AG04449 (cell line): ENCODE data around the gene EPB41L3.
"Not testable (repeated sequence)": the region's sequence is repeated elsewhere in the genome, so short reads cannot be mapped to it uniquely, and the experiment has no call there.

Experiments
- CTCF ChIA-PET: fragments of 350-600 bp; formaldehyde crosslinking; extraction: SDS; loops from one replicate; lab custom pipeline; 2021; ENCODE audit warnings: antibody characterized with exemption; lab: Yijun Ruan, JAX
- POLR2A ChIA-PET: fragments of 400-600, 350-600 bp; formaldehyde crosslinking; extraction: SDS; loops from one replicate; lab custom pipeline; 2020; ENCODE audit warnings: antibody characterized with exemption, inconsistent platforms; lab: Yijun Ruan, JAX
- DNase-seq: peaks from one replicate; pipeline ENCODE4 v3.0.0-alpha.2; 2010; ENCODE audit warnings: low read depth, low spot score
- H3K4me3 ChIP-seq: 2 replicates; pipeline ENCODE4 v1.5.1; 2011; ENCODE audit warnings: low read depth, mild to moderate bottlenecking, control low read depth, low read length
- TF ChIP-seq, protein P1 (sequence below): IDR thresholded peaks from one replicate; pipeline ENCODE4 v1.5.1; 2011; ENCODE audit warnings: mild to moderate bottlenecking, moderate library complexity, low read length, control low read depth, inconsistent platforms; ENCODE audit not compliant: insufficient read depth; ENCODE audit errors: missing control alignments

The EPB41L3 gene

GRCh38 chr18:5496305-5496704 is 47.5 kb downstream of the EPB41L3 start:
- TF ChIP-seq, protein P1, sequence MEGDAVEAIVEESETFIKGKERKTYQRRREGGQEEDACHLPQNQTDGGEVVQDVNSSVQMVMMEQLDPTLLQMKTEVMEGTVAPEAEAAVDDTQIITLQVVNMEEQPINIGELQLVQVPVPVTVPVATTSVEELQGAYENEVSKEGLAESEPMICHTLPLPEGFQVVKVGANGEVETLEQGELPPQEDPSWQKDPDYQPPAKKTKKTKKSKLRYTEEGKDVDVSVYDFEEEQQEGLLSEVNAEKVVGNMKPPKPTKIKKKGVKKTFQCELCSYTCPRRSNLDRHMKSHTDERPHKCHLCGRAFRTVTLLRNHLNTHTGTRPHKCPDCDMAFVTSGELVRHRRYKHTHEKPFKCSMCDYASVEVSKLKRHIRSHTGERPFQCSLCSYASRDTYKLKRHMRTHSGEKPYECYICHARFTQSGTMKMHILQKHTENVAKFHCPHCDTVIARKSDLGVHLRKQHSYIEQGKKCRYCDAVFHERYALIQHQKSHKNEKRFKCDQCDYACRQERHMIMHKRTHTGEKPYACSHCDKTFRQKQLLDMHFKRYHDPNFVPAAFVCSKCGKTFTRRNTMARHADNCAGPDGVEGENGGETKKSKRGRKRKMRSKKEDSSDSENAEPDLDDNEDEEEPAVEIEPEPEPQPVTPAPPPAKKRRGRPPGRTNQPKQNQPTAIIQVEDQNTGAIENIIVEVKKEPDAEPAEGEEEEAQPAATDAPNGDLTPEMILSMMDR: no peak
- DNase-seq: no peak
- POLR2A ChIA-PET: no interaction called here
- no peak overlapping the region for H3K4me3 ChIP-seq
- CTCF ChIA-PET: no interaction called here

- H3K4me3 ChIP-seq: no peak overlapping the region
- CTCF ChIA-PET: no interaction called here
- TF ChIP-seq, protein P1: no peak
- POLR2A ChIA-PET: no interaction called here
- no peak for DNase-seq
Measured at GRCh38 chr18:5490753-5491480, 52.9 kb downstream of the EPB41L3 start.

GRCh38 chr18:5488844-5489243 is 55.0 kb downstream of the EPB41L3 start:
- ChIA-PET POLR2A (no interaction called here), CTCF (no interaction called here)
- no peak overlapping the region for H3K4me3 ChIP-seq
- no peak for DNase-seq
- TF ChIP-seq, protein P1: no peak

- DNase-seq, CTCF ChIA-PET, POLR2A ChIA-PET, H3K4me3 ChIP-seq: not testable (repeated sequence)
Measured at GRCh38 chr18:5488044-5488443, 55.8 kb downstream of the EPB41L3 start.

DNA sequence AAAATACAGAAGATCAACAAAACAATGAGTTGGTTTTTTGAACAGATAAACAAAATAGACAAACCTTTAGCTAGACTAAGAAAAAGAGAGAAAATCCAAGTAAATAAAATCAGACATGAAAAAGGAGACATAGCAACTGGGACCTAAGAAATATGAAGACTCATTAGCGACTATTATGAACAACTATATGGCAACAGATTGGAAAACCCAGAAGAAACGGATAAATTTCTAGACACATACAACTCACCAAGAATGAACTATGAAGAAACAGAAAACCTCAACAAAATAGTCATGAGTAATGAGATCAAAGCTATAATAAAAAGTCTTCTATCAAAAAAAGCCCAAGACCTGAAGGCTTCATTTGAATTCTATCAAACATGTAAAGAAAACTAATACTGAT is 59.3 kb downstream of the EPB41L3 start:
- TF ChIP-seq, protein P1: no peak
- CTCF ChIA-PET: no interaction called here
- DNase-seq: no peak
- H3K4me3 ChIP-seq: no peak overlapping the region
- POLR2A ChIA-PET: no interaction called here

GRCh38 chr18:5481621-5482020 is 62.2 kb downstream of the EPB41L3 start:
- no peak overlapping the region for H3K4me3 ChIP-seq
- POLR2A ChIA-PET: no interaction called here
- TF ChIP-seq, protein P1: no peak
- CTCF ChIA-PET: no interaction called here
- DNase-seq: no peak

DNA sequence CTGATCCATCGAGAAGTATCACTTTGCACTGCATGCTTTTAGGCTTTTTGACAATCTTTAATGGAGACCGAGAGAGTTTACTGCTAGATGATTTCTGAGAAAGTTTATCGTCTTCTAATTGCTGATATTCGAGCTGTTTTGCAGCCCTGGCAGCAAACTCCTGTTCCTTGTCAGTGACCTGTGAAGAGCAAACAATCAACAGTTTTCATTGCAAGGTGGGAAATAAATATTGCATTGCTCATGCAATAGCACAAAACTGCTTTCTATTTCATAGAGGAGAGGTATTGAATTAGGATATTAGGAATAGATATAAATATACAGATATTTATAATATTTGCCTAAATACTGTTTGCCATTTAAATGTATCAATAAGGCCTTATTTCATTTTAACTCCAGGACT is 65.5 kb downstream of the EPB41L3 start:
- CTCF ChIA-PET: no interaction called here

More for the DNA sequence above, 65.5 kb downstream of the EPB41L3 start:
- no peak for DNase-seq
- TF ChIP-seq, protein P1: no peak
- no peak overlapping the region for H3K4me3 ChIP-seq
- POLR2A ChIA-PET: no interaction called here
